DOHH2 (cell line): ENCODE results near the gene PNN.

Experiments used
- H3F3A ChIP-seq: fragments of 200-600 bp; sonication (generic), shearing (Covaris generic); 2 replicates; pipeline ENCODE4 v1.6.0; 2016; ENCODE audit warnings: antibody characterized with exemption, mild to moderate bottlenecking; ENCODE audit not compliant: control insufficient read depth, insufficient read depth
- H3K27ac ChIP-seq: fragments of 200-600 bp; sonication (generic); 2 replicates; pipeline ENCODE4 v1.5.1; 2014; ENCODE audit warnings: low read depth, mild to moderate bottlenecking, low read length, moderate library complexity
- H3K27me3 ChIP-seq: fragments of 200-600 bp; sonication (generic); 2 replicates; pipeline ENCODE4 v1.6.1; 2014; ENCODE audit warnings: mild to moderate bottlenecking, low read length, mixed read lengths; ENCODE audit not compliant: control insufficient read depth
- H3K36me3 ChIP-seq: fragments of 200-600 bp; sonication (generic); 2 replicates; pipeline ENCODE4 v1.6.1; 2014; ENCODE audit warnings: mild to moderate bottlenecking, low read length, moderate library complexity, mixed read lengths; ENCODE audit not compliant: control insufficient read depth
- H3K4me1 ChIP-seq: fragments of 200-600 bp; sonication (generic); 2 replicates; pipeline ENCODE4 v1.6.1; 2014; ENCODE audit warnings: mild to moderate bottlenecking, low read length, mixed read lengths; ENCODE audit not compliant: control insufficient read depth
- H3K4me2 ChIP-seq: fragments of 200-600 bp; sonication (generic); 2 replicates; pipeline ENCODE4 v1.6.0; 2014; ENCODE audit warnings: mild to moderate bottlenecking, low read length, moderate library complexity
- H3K4me3 ChIP-seq: fragments of 200-600 bp; sonication (generic); 2 replicates; pipeline ENCODE4 v1.5.1; 2014; ENCODE audit warnings: mild to moderate bottlenecking, low read length, mixed read lengths
- H3K79me2 ChIP-seq: fragments of 200-600 bp; sonication (generic); 2 replicates; pipeline ENCODE4 v1.6.1; 2014; ENCODE audit warnings: mild to moderate bottlenecking, low read length, mixed read lengths; ENCODE audit not compliant: control insufficient read depth
- H3K9me2 ChIP-seq: fragments of 200-600 bp; sonication (generic); replicated peaks from 2 replicates; pipeline ENCODE4 v1.6.1; 2014; ENCODE audit warnings: mild to moderate bottlenecking, low read length, mixed read lengths; ENCODE audit not compliant: control insufficient read depth
- H3K9me3 ChIP-seq: fragments of 200-600 bp; sonication (generic); 2 replicates; pipeline ENCODE4 v1.6.1; 2014; ENCODE audit warnings: antibody characterized with exemption, low read length, mixed read lengths; ENCODE audit not compliant: control insufficient read depth, insufficient read depth
- H4K20me1 ChIP-seq: fragments of 200-600 bp; sonication (generic); 2 replicates; pipeline ENCODE4 v1.6.0; 2014; ENCODE audit warnings: low read depth, mild to moderate bottlenecking, antibody characterized with exemption, low read length, moderate library complexity; ENCODE audit not compliant: control insufficient read depth, insufficient read depth
- EZH2phosphoT487 ChIP-seq: fragments of 200-600 bp; sonication (generic); IDR thresholded peaks from 2 replicates; pipeline ENCODE4 v1.6.1; 2017; ENCODE audit warnings: borderline replicate concordance, mild to moderate bottlenecking, antibody characterized with exemption, low read length, moderate library complexity, mixed read lengths
- TF ChIP-seq, protein P1 (sequence below): fragments of 200-600 bp; sonication (generic); IDR thresholded peaks from one replicate; pipeline ENCODE4 v1.5.1; 2014; ENCODE audit warnings: antibody characterized with exemption, mild to moderate bottlenecking, low read depth, low read length; ENCODE audit not compliant: poor library complexity, severe bottlenecking

PNN gene

DNA sequence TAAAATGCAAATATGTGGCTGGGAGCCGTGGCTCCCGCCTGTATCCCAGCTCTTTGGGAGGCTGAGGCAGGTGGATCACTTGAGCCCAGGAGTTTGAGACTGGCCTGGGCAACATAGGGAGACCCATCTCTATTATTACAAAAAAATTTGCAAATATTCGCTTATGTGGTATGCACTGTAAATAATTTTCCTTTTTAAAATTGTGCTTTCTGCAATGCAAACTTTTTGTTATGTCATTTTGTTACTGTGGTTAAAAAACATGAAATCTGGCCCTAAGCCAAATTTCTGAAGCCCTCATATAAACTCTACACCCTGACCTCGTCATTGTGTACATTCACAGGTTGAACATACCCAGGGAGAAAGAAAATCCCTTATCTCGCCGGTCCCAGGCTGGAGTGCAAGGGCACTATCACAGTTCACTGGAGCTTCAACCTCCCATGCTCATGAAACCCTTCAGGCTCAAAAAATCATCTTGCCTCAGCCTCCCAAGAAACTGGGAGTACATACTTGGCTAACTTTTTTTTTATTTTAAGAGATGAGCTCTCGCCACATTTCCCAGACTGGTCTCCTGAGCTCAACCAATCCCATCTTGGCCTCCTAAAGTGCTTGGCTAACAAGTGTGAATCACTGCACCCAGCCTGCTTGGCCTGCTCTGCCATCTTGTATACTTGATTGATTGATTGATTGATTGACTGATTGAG, 29.6 kb upstream of the PNN start:
- Histone ChIP-seq H3K4me3 (no peak overlapping the region), H3K27me3 (no peaks in the 10 kb centered on the region), H3K4me1 (no peaks in the 10 kb centered on the region), H3F3A (no peaks in the 10 kb centered on the region), H3K9me2 (no peaks in the 10 kb centered on the region), H3K9me3 (peaks cover 9% of the 10 kb centered on the region; the same call in 1 of the 2 replicates), H3K36me3 (peaks cover 15% of the 10 kb centered on the region), H3K27ac (no peak overlapping the region), H3K79me2 (no peaks in the 10 kb centered on the region), H3K4me2 (no peak overlapping the region), H4K20me1 (no peaks in the 10 kb centered on the region)
- TF ChIP-seq, protein P1, sequence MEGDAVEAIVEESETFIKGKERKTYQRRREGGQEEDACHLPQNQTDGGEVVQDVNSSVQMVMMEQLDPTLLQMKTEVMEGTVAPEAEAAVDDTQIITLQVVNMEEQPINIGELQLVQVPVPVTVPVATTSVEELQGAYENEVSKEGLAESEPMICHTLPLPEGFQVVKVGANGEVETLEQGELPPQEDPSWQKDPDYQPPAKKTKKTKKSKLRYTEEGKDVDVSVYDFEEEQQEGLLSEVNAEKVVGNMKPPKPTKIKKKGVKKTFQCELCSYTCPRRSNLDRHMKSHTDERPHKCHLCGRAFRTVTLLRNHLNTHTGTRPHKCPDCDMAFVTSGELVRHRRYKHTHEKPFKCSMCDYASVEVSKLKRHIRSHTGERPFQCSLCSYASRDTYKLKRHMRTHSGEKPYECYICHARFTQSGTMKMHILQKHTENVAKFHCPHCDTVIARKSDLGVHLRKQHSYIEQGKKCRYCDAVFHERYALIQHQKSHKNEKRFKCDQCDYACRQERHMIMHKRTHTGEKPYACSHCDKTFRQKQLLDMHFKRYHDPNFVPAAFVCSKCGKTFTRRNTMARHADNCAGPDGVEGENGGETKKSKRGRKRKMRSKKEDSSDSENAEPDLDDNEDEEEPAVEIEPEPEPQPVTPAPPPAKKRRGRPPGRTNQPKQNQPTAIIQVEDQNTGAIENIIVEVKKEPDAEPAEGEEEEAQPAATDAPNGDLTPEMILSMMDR = no peak
- no peak for TF ChIP-seq EZH2phosphoT487

DNA sequence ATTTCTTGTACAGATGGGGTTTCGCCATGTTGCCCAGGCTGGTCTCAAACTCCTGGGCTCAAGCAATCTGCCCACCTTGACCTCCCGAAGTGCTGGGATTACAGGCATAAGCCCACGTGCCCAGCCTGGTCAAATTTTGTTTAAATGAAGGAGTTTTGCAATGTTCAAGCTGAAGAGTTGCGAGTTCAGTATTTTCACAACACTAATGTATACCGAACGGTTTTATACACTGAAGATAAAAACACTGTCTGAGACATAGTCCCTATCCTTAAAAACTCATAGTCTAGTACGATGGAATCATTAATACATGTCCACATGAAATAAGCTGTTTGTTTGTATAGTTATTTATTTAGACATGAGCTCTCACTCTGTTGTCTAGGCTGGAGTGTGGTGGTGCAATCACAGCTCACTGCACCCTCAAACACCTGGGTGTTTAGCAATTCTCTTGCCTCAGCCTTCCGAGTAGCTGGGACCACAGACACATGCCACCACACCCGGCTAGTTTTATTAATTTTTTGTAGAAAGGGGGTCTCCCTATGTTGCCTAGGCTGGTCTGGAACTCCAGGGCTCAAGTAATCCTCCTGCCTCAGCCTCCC, 20.4 kb upstream of the PNN start:
- no peaks in the 10 kb centered on the region for H3K4me1 ChIP-seq

DNA sequence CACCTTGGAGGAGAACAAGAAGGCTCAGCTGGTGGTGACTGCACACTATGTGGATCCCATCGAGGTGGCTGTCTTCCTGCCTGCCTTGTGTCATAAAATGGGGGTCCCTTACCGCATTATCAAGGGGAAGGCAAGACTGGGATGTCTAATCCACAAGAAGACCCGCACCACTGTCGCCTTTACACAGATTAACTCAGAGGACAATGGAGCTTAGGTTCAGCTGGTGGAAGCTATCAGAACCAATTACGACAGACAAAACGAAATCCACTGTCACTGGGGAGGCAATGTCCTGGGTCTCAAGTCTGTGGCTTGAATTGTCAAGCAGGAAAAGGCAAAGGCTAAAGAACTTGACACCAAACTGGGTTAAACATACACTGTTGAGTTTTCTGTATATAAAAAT, 17.6 kb upstream of the PNN start:
- no peaks in the 10 kb centered on the region for H4K20me1 ChIP-seq
- H3K27me3 ChIP-seq = no peaks in the 10 kb centered on the region
- H3K79me2 ChIP-seq = peaks cover 8% of the 10 kb centered on the region
- H3K27ac ChIP-seq = no peak overlapping the region
- peaks cover 4% of the 10 kb centered on the region; the same call in 1 of the 2 replicates for H3F3A ChIP-seq
- no peak overlapping the region for H3K4me3 ChIP-seq
- no peak for TF ChIP-seq EZH2phosphoT487
- TF ChIP-seq, protein P1 = no peak
- no peaks in the 10 kb centered on the region for H3K9me2 ChIP-seq
- H3K4me1 ChIP-seq = no peaks in the 10 kb centered on the region
- H3K4me2 ChIP-seq = no peak overlapping the region
- peaks cover 19% of the 10 kb centered on the region for H3K36me3 ChIP-seq
- H3K9me3 ChIP-seq = no peaks in the 10 kb centered on the region

More for the DNA sequence above, 20.4 kb upstream of the PNN start:
- Histone ChIP-seq H3K36me3 (peaks cover 18% of the 10 kb centered on the region), H3K9me2 (no peaks in the 10 kb centered on the region), H3K27ac (no peak overlapping the region), H3K9me3 (no peaks in the 10 kb centered on the region), H3K79me2 (peaks cover under 1% of the 10 kb centered on the region; the same call in 1 of the 2 replicates), H3F3A (peaks cover 4% of the 10 kb centered on the region; the same call in 1 of the 2 replicates), H3K4me3 (no peak overlapping the region), H4K20me1 (no peaks in the 10 kb centered on the region), H3K4me2 (no peak overlapping the region), H3K27me3 (no peaks in the 10 kb centered on the region)
- TF ChIP-seq, protein P1 = no peak
- TF ChIP-seq EZH2phosphoT487 = no peak
